SKM-1 treated with dmso at 0.1 percent for 144 hours (cell line): ENCODE measurements around the gene GRAPL.
"Not testable (repeated sequence)": the region's sequence is repeated elsewhere in the genome, so short reads cannot be mapped to it uniquely, and the experiment has no call there.

Experiments used
- DNase-seq: peaks from one replicate; lab custom pipeline; 2025; ENCODE audit not compliant: unreplicated experiment; lab: John Stamatoyannopoulos, UW

Gene GRAPL

DNA sequence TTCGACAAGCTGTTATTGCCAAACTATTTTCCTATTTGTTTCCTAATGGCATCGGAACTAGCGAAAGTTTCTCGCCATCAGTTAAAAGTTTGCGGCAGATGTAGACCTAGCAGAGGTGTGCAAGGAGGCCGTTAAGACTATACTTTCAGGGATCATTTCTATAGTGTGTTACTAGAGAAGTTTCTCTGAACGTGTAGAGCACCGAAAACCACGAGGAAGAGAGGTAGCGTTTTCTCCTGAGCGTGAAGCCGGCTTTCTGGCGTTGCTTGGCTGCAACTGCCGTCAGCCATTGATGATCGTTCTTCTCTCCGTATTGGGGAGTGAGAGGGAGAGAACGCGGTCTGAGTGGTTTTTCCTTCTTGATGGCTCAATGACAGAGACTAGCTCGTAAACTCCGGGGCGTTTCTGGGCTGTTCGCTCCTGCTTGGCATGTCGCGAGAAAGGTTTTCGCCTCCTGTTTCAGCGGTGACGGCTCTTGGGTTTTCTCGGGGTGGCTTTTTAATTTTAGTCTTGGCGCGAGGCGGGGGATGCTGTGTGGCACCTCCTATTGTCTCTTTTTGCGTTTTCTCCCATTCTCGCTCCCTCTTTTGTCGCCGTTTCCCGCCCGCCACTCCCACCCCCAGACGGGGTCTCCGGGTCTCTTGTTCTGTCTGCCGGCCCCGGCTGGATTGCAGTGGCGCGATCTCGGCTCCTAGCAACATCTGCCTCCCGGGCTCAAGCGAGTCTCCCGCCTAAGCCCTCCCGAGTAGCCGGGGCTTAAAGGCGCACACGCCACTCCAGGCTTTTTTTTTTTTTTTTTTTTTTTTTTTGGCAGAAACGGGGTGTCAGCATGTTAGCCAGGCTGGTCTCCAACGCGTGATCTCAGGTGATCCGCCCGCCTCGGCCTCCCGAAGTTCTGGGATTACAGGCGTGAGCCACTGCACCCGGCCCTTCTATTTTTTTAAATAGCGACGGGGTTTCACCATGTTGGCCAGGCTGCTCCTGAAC is 60.8 kb downstream of the GRAPL start:
- DNase-seq, result not testable (repeated sequence)

- not testable (repeated sequence) for DNase-seq
Observed at GRCh38 chr17:19188870-19189708, 61.7 kb downstream of the GRAPL start.

- DNase-seq, result not testable (repeated sequence)
Observed at GRCh38 chr17:19189781-19190405, 62.5 kb downstream of the GRAPL start.

DNA sequence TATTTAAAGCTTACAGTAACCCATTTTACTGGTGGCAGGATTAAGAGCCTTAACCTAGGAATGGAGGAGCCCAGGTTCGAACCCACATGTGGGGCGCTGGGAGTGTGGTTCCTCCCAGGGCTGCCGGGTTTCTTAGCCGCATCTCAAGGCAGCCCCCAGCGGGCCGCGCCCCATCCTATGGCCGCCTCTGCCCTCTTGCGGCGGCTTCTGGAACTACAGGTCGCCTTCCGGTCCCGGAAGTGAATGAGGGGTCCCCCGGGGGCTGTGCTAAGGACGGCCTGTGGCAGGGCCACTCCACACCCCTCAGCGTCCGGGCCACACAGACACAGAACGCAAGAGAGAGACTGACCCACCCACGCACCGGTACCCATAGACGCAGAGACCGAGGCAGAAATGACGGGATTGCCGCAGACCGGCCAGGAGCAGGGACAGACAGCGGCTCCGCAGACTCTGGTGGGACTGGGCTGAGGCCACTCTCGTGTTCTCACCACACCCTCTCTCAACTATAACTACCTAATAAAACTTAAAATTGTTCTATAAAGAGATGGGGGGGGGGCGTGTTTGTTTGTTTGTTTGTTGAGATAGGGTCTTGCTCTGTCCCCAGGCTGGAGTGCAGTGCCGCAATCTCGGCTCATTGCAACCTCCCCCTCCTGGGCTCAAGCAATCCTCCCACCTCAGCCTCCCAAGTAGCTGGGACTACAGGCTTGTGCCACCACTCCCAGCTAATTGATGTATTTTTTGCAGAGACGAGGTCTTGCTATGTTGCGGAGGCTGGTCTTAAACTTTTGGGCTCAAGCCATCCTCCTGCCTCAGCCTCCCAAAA is 69.2 kb downstream of the GRAPL start:
- DNase-seq, result not testable (repeated sequence)

- DNase-seq, result not testable (repeated sequence)
Observed at GRCh38 chr17:19202448-19202847, 75.1 kb downstream of the GRAPL start.

- not testable (repeated sequence) for DNase-seq
Observed at GRCh38 chr17:19203429-19203828, 76.0 kb downstream of the GRAPL start.
